AG10803 (cell line): ENCODE measurements around the gene SEC61A1.

Source experiments
- DNase-seq: peaks from one replicate; pipeline ENCODE4 v3.0.0; 2010; ENCODE audit warnings: low read depth
- H3K4me3 ChIP-seq: 2 replicates; pipeline ENCODE4 v1.5.1; 2011; ENCODE audit warnings: mild to moderate bottlenecking, low read length, control low read depth
- CTCF ChIP-seq: conservative IDR thresholded peaks from 2 replicates; pipeline ENCODE4 v1.5.1; 2011; ENCODE audit warnings: mild to moderate bottlenecking, low read length, control low read depth, inconsistent platforms

SEC61A1 gene

GRCh38 chr3:128094295-128095151 is 42.3 kb downstream of the SEC61A1 start:
- DNase-seq = no peak

GRCh38 chr3:128095222-128095703 is 43.0 kb downstream of the SEC61A1 start:
- H3K4me3 ChIP-seq = no peak overlapping the region
- DNase-seq = peak; percentile 94
- peak; percentile 87 for TF ChIP-seq CTCF

More at GRCh38 chr3:128094295-128095151, 42.3 kb downstream of the SEC61A1 start:
- H3K4me3 ChIP-seq = no peak overlapping the region
- no peak for TF ChIP-seq CTCF

- DNase-seq = no peak
- H3K4me3 ChIP-seq = no peak overlapping the region
- TF ChIP-seq CTCF = no peak
These were observed 46.0 kb downstream of the SEC61A1 start for GRCh38 chr3:128098234-128098633.

GRCh38 chr3:128100161-128100560 is 47.9 kb downstream of the SEC61A1 start:
- TF ChIP-seq CTCF = no peak

GRCh38 chr3:128100638-128101037 is 48.4 kb downstream of the SEC61A1 start:
- no peak for DNase-seq
- no peak for TF ChIP-seq CTCF
- H3K4me3 ChIP-seq = no peak overlapping the region

More at GRCh38 chr3:128100161-128100560, 47.9 kb downstream of the SEC61A1 start:
- H3K4me3 ChIP-seq = no peak overlapping the region
- DNase-seq = no peak

- DNase-seq = no peak
- no peak for TF ChIP-seq CTCF
- no peak overlapping the region for H3K4me3 ChIP-seq
These were observed 51.0 kb downstream of the SEC61A1 start for GRCh38 chr3:128103136-128103676.

GRCh38 chr3:128107834-128108233 is 55.6 kb downstream of the SEC61A1 start:
- no peak for TF ChIP-seq CTCF
- no peak for DNase-seq

More at GRCh38 chr3:128107834-128108233, 55.6 kb downstream of the SEC61A1 start:
- H3K4me3 ChIP-seq = no peak overlapping the region
